ENCODE measurements around the gene DNA2.

- TF ChIP-seq MXI1 (IDR thresholded peaks at IDR 0.05; ENCODE audit: low read depth, low read length) (no peak), TAF1 (IDR thresholded peaks at IDR 0.05; ENCODE audit: borderline replicate concordance, low read depth, low read length) (no peak), EZH2phosphoT487 (IDR thresholded peaks at IDR 0.05; ENCODE audit: borderline replicate concordance, low read depth) (no peak), YY1 (IDR thresholded peaks at IDR 0.05; ENCODE audit: low read depth) (no peak), USF2 (IDR thresholded peaks at IDR 0.05; ENCODE audit: borderline replicate concordance, low read depth, low read length) (no peak), EP300 (IDR thresholded peaks at IDR 0.05; ENCODE audit: borderline replicate concordance in 1 of 2, low read depth in 1 of 2, low read length in 1 of 2) (no peak), REST (IDR thresholded peaks at IDR 0.05; ENCODE audit: low read depth, low read length) (no peak)
- TF ChIP-seq, protein P1, sequence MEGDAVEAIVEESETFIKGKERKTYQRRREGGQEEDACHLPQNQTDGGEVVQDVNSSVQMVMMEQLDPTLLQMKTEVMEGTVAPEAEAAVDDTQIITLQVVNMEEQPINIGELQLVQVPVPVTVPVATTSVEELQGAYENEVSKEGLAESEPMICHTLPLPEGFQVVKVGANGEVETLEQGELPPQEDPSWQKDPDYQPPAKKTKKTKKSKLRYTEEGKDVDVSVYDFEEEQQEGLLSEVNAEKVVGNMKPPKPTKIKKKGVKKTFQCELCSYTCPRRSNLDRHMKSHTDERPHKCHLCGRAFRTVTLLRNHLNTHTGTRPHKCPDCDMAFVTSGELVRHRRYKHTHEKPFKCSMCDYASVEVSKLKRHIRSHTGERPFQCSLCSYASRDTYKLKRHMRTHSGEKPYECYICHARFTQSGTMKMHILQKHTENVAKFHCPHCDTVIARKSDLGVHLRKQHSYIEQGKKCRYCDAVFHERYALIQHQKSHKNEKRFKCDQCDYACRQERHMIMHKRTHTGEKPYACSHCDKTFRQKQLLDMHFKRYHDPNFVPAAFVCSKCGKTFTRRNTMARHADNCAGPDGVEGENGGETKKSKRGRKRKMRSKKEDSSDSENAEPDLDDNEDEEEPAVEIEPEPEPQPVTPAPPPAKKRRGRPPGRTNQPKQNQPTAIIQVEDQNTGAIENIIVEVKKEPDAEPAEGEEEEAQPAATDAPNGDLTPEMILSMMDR (IDR thresholded peaks at IDR 0.05): no peak
Measured at GRCh38 chr10:68408898-68409518, 62.8 kb downstream of the DNA2 start.
